Erythroblast (primary cell): ENCODE measurements around the gene GNAZ.

Experiments
- DNase-seq, 2 experiments: peaks; one replicate each; lab custom pipeline; 2025; lab: John Stamatoyannopoulos, UW
- GATA1 ChIP-seq: IDR thresholded peaks from 2 replicates; pipeline ENCODE4 v1.6.1; 2011; ENCODE audit warnings: low read depth, mild to moderate bottlenecking, control low read depth, low read length, moderate library complexity
- POLR2A ChIP-seq: IDR thresholded peaks from 2 replicates; pipeline ENCODE4 v1.6.1; 2011; ENCODE audit warnings: mild to moderate bottlenecking, low read length

GNAZ gene

GRCh38 chr22:23154461-23154860 lies 84.1 kb downstream of the GNAZ start:
- TF ChIP-seq GATA1, result no peak
- no peak for TF ChIP-seq POLR2A
- no peak for DNase-seq

DNA sequence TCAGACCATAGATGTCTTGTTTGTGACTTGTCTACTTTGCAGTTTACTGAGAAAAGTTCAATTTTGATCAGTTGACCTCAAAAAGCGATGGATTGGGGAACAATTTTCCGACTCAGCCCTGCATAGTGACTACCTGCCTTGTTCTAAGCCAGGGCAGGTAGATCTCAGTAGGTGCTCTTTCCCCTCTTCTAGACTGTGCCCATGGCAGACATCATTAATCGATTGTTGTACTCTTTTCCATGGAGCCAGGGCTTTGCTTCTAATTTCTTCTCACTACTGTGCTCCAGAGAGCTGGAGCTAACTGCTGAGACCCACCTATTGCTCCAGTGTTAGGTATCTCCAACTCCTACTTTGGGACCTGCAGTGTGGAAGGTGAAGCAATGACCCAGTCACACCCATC lies 84.8 kb downstream of the GNAZ start:
- no peak for DNase-seq
- TF ChIP-seq GATA1 (no peak), POLR2A (no peak)

DNA sequence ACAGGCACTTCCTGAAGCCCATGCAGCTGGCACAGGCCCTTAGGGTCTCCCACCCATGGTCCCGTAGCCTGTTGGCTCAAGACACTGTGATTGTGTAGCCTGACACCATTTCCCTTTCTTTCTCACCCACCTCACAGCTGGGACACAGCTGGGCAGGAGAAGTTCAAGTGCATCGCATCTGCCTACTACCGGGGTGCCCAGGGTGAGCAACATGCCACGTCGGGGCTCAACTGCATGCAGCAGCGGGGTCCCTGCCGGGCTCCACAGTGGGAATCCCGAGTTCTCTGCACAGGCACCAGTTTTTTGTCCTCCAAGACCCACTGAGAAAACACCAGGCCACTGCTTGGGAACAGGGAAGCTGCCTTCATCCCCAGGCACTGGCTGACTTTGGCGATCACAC lies 85.5 kb downstream of the GNAZ start:
- DNase-seq, result no peak
- no peak for TF ChIP-seq POLR2A
- no peak for TF ChIP-seq GATA1

GRCh38 chr22:23156286-23156685 lies 86.0 kb downstream of the GNAZ start:
- TF ChIP-seq POLR2A, result no peak
- TF ChIP-seq GATA1, result no peak
- no peak for DNase-seq

- TF ChIP-seq POLR2A, result no peak
- no peak for TF ChIP-seq GATA1
- no peak for DNase-seq
These were observed 87.5 kb downstream of the GNAZ start for GRCh38 chr22:23157560-23158515.

GRCh38 chr22:23158516-23159290 lies 88.4 kb downstream of the GNAZ start:
- TF ChIP-seq POLR2A (no peak), GATA1 (no peak)
- DNase-seq, result no peak

DNA sequence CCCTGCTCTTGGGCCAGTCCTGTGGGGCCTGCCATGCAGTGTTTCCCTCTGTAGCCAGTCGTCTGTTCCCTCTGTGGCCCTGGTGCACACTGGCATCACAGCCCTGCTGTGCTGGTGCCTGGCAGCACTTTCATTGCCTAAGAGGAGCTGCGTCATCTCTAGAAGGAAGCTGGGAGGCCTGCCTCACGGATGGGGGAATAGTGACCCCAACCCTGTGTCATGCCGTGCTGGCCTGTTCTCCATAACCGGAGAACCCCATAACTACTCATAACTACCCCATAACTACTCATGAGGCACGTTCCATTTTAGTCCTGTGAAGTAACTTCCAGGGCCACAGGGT lies 88.9 kb downstream of the GNAZ start:
- TF ChIP-seq GATA1, result no peak
- no peak for TF ChIP-seq POLR2A
- DNase-seq, result no peak

DNA sequence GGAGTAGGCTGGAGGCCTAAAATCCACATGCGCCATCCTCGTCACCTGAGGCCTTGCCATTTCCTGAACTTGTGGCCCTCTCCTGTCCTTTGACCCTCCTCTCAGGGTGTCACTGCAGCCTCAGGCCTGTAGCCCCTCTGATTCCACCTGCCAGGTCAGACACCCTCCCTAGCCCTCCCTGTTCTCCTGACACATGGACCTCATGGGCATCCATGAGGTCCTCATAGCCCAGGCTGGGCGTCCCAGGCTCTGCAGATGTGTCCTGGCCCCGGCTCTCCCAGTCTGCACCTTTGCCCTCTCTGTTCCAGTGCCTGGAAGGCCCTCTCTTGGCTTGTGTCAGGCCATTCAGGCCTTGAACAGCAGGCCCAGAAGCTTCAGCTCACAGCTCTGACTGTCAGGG lies 90.7 kb downstream of the GNAZ start:
- no peak for TF ChIP-seq POLR2A
- no peak for DNase-seq

DNA sequence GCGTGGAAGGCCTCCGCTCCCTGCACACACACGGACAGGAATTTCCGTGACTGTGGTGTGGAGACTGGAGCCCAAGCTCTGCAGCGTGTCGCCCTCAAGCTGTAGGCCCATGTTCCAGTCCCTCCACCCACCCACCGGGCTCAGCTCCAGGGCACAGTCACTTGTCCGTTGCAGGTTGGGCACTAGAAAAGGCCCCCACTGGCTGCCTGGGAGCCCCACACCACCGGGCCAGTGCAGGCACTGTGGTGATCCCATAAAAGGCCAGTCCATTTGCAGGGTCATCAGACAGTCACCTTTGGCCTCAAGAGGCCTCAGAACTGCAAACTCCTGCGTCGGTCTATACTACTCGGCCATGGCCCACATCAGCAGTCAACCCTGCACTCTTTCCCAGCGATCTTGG lies 91.3 kb downstream of the GNAZ start:
- DNase-seq, result no peak
- TF ChIP-seq POLR2A, result no peak
- TF ChIP-seq GATA1, result no peak

DNA sequence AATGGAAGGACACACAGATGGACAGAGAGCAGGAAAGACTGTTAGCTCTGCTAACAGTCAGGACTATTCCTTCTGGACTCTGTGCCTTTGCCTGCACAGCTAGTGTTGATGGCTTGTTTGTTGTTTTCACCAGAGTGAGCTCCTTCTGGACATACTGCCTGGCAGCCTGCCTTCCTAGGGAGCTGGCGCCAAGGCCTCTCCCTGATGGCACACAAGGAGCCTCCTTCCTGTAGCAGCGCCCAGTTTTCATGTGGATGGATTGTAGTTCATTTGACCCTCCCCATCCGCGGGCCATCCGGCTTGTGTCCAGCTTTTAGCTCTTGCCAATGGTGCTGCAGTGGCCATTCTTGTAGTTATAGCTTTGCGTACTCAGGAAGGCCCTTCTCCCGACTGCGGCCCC lies 93.3 kb downstream of the GNAZ start:
- no peak for DNase-seq
- TF ChIP-seq GATA1 (no peak), POLR2A (no peak)

- TF ChIP-seq POLR2A (no peak), GATA1 (no peak)
- DNase-seq, result no peak
These were observed 93.8 kb downstream of the GNAZ start for GRCh38 chr22:23164091-23164490.

GRCh38 chr22:23166042-23166831 lies 95.9 kb downstream of the GNAZ start:
- TF ChIP-seq POLR2A (no peak), GATA1 (no peak)
- no peak for DNase-seq

DNA sequence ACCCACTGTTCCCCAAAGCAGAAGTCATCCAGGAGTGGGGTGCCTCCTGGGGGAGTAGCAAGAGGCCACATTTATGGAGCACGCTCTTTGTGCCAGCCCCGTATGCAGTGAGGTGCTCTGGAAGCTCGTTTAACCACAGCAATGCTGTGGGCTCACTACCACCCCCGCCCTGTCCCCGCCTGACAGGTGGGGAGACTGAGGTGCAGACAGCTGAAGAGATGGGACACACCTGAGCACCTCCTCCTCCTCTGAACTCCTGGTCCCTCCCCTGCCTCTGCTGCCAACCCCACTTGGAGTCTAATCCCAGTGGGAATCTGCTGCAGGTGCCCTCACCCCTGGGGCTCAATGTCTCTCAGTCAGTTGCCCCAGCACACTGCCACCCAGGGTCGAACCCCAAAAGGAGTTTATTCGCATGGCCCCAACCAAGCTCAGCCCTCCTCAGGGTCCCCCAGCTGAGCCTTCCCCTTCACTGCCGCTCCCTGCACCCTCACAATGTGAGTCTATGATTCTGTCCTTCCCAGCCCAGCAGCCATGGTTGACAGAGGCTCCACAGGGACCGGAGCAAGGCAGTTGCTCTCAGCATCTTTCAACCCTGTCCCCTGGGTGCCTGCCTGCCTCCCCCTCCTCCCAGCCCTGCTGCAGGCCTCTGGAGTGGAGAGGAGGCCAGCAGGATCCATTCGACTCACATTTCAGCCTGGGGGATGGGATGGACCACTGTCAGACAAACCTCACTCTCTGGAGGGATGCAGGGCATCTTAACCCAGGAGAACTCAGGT lies 96.7 kb downstream of the GNAZ start:
- TF ChIP-seq POLR2A (no peak), GATA1 (no peak)
- DNase-seq, result no peak
